ENCODE measurements around the gene TMEM154.

GRCh38 chr4:152573861-152574260, 105.9 kb downstream of the TMEM154 start:
- TF ChIP-seq CTCF (conservative IDR thresholded peaks at IDR 0.05; ENCODE audit: low read length) (no peak), EZH2phosphoT487 (IDR thresholded peaks at IDR 0.05; ENCODE audit: borderline replicate concordance) (no peak)
